GM18526 (cell line): Measurements from ENCODE around the gene F5.

Experiments used
- POLR2A ChIP-seq: IDR thresholded peaks from 3 replicates; pipeline ENCODE4 v1.6.1; 2011; ENCODE audit not compliant: insufficient read length; ENCODE audit errors: extremely low read depth

F5 gene

DNA sequence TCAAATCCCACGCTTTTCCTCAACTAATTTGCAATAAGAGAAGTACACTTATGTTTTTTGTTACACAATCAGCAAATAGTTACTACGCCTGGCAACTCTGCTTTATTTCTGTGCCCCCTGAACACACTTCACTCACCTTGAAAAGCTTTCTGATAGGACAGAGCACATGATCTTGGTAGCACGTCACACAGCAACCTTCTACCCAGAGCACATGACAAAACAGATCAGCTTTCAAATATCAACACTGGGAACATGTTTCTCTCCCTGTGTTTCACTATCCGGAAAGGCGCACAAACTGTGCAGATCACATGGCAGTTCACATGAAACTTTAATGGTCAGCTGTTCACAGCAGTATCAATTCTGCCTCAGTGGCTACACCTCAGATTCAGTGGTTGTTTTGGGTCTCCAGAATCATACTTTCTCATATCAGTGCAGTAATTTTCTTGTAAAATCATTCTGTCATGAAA, 102.7 kb downstream of the F5 start:
- TF ChIP-seq POLR2A: no peak

DNA sequence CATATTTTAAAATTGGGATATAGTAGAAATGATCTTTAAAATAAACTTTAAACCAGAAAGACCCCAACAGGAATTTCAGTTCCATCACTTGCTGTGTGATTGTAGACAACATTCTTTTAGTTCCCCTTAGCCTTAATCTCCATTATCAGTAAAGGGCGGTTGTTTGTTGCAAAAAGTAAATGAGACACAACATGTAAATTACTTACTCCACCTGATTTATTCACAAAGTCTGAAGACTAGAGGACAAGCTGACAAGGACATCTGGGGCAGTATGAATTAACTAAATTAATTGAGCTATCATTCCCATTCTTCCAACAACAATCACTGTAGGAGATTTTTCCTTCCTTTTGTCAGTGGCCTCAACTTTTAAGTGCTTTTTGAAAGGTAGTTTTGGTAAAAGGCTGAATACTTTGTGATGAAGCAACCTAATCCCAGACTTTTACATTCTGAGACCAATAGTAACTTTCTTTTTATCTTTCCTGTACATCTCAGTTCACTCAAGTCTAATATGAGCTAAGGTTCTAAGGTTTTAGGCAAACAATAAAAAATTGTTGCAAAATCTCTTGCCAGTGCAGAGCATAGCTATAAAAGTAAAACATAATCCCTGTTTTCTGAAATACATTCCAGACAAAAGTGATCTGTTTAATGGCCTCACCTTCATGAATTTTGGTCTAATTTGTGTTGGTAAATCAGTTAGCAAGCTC, 106.8 kb downstream of the F5 start:
- no peak for TF ChIP-seq POLR2A

DNA sequence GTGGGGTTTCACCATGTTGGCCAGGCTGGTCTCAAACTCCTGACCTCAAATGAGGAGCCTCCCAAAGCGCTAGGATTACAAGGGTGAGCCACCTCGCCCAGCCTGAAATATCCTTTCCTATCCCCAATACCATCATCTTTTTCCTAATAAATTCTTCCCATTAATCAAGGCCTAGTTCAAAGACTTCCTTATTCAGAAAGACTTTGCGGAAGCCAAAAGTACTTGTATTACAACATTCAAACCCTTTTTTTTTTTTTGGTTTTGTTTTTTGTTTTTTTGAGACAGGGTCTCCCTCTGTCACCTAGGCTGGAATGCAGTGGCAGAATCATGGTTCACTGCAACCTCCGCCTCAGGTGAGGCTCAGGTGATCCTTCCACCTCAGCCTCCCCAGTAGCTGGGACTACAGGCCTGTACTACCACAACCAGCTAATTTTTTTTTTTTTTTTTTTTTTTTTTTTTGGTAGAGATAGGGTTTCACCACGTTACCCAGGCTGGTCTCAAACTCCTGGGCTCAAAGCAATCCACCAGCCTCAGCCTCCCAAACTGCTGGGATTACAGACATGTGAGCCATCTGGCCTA, 108.1 kb downstream of the F5 start:
- no peak for TF ChIP-seq POLR2A

DNA sequence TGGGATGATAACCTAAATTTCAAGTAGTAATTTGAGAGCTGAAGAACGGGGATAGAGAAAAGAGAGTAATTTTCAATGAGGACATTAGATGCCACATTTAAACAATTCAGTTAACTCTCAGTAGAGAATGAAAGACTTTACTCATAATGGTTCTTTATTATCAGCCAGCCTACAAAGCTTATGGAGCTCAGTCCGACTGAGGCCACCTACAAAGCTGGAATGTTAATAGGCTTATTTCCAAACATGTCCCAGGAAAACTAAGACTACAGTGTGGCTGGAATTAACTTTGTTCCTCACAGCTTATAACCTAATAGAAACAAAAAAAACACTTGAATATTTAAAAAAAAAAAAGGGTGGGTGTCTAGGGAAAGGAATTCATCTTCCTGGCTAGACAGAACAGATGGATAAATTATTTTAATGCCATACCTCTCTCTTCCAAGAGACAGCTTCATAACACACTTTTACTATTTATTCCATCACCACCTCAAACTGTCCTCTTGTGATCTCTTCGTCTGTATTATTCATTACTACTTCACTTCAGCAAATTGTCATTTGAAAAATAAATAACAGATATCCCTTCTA, 110.4 kb downstream of the F5 start:
- no peak for TF ChIP-seq POLR2A

DNA sequence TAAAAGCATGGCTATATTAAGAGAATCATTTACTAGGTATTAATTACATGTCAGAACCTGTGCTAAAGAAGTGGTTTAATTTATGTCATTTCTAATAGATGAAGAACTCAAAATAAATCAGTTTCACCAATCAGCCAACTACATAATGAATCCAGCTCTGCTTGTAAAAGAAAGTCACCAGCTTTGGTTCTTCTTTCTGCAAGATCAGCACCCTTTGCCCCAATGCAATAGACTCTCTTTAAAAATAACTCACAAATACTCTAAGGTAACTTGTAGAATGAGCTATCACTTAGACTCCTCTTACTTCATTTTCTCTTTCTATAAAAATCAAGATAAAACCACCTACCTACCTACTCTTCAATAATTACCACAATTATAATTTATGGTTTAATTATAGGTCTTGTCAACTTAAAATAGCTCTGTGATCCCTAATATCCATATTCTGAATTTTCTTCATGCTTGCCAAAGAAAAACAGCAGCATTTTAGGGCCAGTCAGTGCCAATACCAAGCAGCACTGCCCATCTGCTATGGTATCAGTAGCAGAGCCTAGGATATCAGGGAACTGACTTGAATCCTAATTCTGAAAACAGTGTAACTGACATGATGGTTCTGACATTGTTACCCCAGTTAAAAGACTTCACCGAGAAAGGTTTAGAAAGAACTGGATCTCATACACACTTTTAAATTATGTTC, 111.8 kb downstream of the F5 start:
- no peak for TF ChIP-seq POLR2A

DNA sequence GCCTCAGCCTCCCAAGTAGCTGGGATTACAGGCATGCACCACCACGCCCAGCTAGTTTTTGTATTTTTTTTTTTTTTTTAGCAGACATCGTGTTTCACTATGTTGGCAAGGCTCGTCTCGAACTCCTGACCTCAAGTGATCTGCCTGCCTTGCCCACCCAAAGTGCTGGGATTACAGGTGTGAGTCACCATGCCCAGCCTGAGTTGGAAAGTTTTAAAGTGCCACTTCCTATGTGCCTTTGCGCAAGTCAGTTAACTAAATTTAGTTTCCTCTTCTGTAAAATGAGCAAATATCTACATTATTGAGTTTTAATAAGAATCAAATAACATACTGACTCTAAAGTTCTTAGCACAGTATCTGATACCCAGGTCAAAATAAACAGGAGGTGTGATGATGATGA, 112.9 kb downstream of the F5 start:
- no peak for TF ChIP-seq POLR2A

DNA sequence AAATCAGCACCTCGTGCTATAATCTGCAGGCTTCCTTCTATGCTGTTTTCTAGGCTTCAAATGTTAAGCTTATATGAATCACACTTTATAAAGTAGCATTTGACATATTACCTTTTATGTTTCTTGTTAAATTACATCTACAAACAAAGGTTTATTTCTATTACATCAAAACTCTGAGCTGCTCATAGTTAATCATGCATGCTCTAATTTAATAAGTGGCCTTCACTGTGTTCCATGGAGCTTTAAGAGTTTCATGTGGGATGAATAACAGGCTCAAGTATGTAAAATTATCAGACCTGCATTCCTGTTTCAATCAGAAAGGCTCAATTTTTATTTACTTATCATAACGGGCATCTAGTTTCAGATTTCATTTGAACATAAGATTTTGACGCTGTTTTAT, 113.5 kb downstream of the F5 start:
- no peak for TF ChIP-seq POLR2A

DNA sequence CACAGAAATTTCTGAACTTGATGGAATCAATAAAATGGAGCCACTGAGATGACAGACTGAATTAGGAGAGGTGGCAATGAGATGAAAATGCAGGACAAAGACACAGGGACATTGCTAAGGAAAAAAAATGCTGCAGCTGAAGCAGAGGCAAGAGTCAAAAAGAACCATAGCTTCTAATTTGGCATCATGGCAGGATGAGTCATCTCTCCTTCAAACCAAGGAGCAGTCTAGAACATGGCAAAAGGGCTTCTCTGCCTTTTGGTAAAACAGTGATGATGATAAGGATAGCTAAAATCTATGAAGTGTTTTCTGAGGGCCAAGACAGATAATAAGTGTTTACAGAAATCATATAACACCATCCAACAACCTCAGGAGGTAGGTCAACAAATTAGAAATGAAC, 117.3 kb downstream of the F5 start:
- TF ChIP-seq POLR2A: no peak

DNA sequence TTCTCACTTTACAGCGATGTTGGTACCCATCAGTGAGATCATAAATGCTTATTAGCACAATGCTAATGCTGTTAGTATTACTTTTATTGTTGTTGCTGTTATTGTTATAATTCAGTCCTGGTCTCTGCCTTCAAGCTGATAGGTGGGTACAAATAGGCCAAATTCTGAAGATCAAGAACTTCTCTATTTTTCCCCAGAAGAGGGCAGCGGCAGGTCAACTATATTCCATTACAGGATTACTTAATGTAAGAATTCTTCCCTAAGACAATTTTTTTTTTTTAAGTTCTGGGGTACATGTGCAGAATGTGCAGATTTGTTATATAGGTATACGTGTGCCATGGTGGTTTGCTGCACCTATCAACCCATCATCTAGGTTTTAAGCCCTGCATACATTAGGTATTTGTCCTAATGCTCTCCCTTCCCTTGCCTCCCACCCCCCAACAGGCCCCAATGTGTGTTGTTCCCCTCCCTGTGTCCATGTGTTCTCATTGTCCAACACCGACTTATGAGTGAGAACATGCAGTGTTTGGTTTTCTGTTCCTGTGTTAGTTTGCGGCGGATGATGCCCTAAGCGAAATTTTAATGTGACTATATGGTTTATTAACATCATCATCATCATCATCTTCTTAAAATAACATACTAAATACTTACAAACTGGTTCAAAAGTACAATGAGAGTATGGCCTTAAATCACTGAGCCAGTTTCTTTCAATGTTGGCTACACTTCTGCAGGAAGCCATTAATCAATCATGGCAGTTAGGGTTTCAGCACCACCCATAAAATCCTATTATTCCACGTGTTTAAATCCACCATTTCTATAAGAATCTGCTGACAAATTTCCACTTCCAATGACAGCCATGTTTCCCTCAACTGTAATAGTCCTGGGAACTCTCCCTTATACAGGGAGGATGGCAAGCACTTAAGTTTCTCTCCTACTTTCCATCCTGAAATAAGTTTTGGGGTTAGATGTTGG, 119.7 kb downstream of the F5 start:
- no peak for TF ChIP-seq POLR2A

DNA sequence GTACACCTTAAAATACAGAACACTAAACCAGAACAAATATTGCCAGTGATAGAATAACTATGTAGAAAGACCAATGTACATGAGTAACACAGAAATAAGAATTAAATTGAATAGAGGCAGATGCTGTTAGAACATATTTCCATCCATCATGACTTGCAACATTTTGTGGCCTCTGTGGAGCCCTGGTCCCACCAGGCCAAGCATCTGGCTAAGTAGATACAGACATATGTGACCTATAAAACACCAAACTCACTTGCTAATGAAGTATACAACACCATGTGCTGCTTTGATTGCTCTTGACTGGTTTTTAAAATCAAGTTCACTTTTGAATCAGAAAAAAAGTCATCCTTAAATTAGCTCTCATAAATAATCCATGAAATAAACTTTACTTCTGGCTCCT, 121.0 kb downstream of the F5 start:
- TF ChIP-seq POLR2A: no peak
